Activated CD4-positive, CD25-positive, alpha-beta regulatory T cell (primary cell): ENCODE measurements around the gene VSNL1.
"Not testable (repeated sequence)": the region's sequence is repeated elsewhere in the genome, so short reads cannot be mapped to it uniquely, and the experiment has no call there.

ENCODE experiments used
- DNase-seq, 4 experiments: peaks; one replicate each; lab custom pipeline; 2025; lab: John Stamatoyannopoulos, UW

Gene VSNL1

DNA sequence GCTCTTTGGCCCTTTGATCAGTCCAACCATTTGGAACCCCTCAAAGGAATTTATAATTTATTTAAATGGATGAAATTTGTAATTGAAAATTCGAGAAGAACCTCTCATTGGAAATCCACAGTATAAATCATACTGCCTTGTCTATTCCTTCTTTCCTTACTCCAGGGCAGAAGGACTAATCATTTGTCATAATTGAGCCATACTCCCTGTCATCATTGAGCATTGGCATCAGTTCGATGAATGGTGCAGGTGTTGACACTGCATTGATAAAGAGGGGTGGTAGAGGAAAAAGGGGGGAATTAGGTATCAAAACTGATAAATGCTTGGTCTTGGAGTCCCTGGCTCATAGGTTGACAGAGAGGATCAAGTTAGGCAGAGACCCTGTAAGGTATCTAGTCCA, 2.0 kb downstream of the VSNL1 start:
- DNase-seq: no peak

DNA sequence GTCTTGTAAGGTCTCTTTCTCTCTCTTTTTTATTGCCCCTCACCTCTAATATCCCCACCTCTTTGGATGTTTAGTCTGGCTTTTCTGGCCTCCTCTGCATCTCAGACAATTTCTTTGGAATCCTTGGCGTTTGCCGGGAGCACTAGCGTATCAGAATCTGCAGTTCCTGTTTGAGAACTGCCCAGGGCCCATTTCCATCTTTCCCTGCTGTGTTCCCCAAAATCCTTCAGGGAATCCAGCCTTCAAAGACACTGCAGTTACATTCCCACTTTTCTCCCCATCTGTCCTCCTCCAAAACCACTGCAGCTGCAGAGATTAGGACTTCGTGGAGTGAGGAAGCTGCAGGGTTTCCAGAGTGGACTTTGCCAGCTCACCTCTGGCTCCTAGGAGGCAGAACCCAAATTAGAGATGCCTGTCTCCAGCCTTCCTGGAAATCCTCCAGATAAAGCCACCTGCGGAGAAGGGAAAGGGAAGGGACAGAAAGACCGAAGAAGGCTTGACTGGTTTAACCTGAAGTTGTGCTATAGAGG, 2.7 kb downstream of the VSNL1 start:
- DNase-seq: no peak

DNA sequence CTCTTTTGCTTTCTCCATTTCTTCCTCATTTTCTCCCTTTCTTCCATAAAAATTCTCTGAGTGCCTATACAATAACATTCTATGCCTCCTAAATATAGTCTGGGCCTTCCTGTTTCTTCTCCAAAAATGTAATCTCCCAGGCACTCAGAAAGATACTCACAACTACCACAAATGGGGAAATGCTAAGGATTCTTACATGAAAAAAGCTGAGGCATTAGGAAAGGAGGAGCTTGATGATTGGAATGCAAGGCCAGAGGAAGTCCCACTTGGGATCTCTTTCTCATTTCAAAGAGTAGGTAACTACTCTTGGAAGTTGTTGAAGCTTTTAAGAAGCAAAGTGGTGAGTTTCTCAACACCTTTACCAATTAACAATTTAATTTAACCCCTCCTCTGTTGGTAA, 3.4 kb downstream of the VSNL1 start:
- DNase-seq: no peak

DNA sequence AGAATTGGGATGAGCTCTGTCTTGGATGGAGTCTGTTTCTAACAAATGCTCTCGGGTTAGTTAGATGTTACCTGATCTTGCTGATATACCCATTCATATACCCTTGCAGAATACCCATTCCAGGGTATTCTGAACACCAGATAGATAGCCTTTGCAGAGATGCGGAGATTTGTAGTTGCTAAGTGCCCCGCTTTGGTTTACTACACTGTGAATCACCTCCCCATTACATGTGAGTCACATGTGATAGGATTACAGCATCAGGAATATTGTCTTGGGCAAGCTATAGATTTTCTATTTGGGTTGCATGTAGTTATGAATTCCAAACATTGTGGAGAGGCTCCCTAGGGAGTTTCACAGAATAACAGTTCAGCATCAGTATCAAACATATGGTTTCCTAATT, 3.8 kb downstream of the VSNL1 start:
- DNase-seq: no peak

DNA sequence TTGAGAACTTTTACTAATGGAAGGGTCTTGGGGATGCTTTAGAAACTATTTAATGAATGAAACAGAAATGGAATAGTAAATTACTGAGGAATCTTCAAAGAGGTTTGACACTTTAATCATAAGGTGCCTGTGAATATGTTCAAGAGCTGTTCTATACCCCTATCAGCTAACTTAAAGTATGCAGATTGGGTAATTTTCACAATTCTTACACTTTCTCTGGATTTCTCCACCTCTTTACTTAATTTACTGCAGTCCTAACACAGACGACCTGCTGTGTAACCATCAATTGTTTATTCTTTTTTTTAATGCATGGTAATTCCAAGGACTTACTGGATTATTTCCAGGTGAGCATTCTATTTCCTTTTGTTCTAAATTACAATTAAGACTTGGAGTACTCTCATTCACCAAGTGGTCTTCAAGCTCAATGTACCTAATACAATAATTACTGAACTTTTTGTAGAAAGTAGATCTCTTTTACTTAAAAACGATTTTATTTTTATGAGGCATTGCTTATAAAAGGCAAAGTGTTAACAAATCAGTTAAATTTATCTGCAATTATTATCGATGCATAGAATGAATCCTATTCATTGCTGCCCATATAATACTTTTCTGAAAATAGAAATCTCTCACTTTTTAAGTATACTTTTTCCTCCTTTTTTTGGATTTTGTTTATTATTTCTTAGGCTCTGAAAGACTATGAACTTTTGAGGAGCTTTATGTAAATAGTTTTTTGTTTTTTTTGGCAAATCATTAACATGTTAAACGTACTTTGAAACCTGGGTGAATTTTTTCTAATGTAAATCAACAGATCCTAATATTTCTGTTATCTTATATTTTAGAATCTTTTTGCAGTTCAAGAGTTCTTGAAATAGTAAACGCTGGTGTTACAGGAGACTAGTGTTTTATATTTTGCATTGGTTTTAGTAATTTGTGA, 5.5 kb downstream of the VSNL1 start:
- no peak for DNase-seq

DNA sequence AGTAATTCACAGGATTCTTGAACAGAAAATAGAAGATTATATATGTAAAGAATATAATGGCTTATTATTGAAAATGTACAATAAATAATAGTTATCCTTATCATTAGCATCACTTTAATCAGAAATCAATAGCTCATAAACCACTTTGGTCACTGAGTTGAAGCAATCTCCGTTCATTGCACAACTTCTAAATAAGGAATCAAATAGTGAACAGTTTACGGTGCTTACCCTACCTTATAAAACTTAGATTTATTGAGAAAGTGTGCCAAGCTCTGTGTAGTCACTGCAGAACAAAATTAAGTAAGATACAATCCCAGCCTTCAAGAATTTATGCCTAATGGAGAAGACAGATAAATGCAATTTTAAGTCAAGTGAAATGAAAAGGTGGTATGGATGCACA, 6.7 kb downstream of the VSNL1 start:
- no peak for DNase-seq

DNA sequence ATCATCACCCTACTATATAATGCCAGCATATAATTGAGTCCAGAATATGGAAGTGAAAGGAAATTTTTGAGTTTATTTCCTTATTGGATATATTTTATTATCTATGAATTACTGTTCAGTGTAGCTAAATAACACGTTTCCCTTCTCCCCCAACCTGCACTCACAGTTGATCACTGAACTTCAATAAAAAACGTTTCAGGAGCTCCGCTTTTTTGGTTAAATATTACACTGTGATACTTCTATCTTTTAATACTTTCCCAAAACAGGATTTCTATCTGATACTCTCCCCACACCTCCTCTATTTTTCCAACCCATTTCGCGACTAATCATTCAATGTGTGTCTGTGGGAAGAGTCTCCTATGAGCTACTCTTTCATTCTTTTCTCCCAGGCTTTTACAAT, 7.2 kb downstream of the VSNL1 start:
- DNase-seq: no peak

DNA sequence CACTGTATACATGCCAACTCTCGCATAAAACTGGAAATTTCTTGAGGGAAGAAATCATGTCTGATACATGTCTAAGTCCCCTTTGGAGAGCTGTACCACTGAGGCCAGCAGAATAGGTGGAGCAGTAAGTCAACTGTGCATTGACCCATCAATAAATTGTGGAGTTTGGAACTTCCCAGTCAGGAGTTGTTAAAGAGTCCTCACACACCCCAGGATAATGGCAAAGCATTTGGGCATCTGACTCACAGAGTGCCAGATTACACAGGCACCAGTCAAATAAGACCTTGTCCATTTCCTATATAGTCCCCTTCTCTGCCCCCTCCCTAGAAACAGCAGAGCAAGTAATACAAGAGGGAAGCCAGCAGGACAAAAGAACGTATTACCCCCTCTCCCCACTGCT, 10.4 kb downstream of the VSNL1 start:
- DNase-seq: no peak

DNA sequence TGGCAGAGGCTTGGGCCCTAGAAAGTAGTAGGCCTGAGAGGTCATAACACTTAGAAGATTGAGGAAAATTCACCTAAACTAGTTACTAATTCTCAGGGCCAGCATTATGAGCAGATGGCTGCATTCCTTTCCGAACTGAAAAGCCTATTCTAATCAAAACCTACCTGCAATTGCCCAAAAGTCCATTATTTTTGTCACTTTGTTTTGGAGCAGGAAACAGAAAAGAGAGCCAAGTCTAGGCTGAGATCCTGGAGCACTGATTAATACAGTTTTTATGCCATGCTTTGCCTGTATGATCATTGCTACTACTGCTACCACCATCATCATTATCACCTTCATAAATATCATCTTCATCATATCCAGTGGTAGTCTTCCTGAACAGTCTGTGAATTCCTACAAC, 14.7 kb downstream of the VSNL1 start:
- DNase-seq: no peak

DNA sequence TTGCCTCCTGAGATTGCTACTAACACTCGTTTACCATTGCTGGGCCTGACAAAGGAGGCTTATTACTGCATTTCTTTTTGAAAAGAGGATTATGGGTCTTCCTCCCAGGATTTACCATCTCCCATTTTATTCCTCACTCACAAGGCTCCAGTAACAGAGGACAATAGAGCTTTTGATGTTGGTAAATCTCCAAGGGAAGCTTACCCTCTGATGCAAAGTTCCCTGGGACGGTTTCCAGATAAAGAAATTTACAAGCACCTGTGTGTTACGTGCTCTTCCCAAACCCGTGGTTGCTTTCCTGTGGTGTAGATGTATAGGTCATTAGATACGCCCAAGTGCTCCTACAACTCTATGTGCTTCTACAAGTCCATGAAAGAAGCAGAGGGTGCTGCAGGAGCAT, 17.1 kb downstream of the VSNL1 start:
- no peak for DNase-seq

DNA sequence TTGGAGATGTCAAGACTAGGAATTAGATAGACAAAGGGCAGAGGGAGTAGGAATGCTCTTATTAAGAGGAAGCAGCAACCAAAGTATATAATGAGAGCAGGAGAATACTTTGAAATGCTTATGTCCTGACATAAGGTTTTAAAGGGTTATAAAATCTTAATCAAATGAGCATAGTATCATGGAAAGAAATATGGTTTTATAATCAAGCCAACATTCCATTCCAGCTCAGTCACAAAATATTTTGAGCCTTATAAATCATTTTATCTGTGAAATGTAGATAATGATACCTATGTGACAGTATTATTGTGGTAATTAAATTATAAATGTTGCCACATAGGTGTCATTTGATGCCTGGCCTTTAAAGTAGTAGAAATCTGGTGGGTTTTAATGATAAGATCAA, 17.6 kb downstream of the VSNL1 start:
- no peak for DNase-seq

DNA sequence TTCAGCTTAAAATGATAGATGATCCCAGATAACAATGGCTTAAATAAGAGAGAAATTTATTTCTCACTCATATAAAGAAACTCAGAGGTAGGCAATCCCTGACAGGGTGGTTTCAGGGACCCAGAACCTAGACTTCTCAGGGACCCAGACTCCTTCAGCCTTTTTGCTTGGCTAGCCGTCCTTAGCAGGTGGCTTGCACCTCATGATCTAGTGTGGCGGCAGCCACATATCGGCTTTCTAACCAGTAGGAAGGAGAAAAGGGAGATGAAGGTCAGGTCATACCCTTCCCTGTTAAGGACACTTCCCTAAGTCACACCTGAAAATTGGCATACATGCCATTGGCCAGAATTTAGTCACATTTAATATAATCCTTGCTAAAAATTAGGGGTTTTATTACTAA, 18.4 kb downstream of the VSNL1 start:
- DNase-seq: no peak

DNA sequence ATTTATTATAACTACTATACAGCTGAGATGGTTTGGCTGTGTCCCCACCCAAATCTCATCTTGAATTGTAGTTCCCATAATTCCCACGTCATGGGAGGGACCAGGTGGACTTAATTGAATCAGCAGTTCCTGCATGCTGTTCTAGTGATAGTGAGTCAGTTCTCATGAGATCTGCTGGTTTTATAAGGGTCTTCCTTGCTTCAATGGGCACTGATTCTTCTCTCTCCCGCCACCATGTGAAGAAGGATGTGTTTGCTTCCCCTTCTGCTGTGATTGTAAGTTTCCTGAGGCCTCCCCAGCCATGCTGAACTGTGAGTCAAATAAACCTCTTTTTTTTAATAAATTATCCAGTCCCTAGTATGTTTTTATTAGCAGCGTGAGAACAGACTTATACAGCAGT, 25.2 kb downstream of the VSNL1 start:
- not testable (repeated sequence) for DNase-seq

DNA sequence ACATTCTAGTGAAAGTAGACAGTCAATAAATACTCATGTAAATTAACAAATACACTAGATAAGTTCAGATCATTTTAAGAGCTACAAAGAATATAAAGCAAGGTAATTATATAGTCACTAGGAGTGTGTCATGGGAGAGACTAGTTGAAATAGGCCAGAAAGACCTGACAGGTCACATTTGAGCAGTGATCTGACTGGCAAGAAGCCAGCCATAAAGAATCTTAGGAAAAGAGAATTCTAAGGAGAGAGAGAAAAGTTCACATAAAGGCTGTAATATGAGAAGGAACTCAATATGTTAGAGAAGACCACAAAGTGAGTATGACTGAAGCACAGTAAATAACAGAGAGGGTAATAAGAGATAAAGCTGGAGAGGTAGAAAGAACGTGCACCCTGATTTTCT, 31.2 kb downstream of the VSNL1 start:
- no peak for DNase-seq

DNA sequence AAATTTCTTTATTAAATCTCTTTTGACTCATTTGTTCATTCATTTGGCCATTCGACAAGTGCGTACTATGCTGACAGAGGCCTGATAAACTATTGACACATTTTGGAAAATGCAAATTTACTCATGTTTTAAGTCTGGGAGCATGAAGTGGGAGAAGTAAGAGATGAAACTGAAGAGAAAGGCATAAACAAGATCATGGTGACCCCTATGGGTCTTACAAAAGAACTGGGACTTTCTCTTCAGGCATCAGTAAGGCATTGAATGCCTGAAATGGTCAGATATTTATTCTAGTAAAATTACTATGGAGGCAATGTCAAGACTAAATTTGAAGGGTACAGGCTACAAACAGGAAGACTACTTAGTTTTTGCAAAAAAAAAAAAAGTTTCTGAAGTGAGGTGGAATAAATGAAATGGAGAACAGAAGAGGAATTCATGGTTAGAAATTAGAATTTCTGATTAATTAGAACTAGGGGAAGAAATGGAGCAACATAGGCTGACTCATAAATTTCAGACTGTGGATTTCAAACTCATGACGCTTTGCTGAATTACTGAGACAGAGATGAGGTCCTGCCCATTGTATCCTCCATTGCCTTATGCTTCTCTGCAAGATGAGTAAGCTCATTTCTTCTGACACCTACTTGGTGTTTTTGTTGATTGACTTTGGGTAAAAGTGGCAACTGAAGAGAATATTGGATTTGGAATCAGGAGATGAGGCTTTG, 32.7 kb downstream of the VSNL1 start:
- no peak for DNase-seq

DNA sequence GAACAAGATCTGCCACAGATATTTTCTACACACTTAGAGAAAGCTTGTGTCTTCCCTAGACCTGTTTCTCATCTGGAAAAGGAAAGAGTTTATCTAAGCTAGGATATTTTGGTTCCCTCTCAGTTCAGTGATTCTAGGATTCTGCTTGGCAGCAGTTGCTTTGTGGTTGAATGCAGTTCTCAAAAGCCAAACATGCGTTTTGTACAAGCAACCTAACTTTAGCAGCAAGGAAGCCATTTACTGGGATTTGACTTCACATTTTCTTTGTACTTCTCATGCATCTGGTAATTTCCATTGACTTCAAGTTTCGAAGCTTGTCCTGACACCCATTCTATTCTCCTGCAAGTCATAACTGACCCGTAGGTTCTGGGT, 33.3 kb downstream of the VSNL1 start:
- no peak for DNase-seq

DNA sequence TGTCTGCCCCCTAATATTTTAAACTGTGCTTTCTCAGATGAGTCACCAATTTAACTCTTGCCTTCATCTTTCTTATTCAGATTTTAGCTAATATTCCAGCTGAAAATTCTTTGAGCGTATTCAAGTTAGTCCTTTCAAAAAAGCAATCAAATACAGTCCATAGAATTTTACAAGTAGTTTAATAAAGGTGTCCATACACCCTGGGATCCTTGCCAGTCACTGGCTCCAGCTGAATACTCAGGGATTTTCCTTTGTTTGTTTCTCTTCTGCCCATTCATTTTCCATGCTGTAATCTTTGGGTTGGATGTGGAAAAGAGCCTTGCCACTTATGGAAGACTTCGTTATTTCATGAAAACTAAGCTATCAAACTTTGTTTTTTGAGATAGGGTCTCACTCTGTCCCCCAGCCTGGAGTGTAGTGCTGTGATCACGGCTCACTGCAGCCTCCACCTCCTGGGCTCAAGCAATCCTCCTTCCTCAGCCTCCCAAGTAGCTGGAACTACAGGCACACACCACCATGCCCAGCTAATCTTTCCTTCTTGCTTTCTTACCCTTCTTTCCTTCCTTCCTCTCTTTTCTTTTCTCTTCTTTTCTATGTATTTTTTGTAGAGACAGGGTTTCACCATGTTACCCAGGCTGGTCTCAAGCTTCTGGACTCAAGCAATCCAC, 34.0 kb downstream of the VSNL1 start:
- DNase-seq: no peak

DNA sequence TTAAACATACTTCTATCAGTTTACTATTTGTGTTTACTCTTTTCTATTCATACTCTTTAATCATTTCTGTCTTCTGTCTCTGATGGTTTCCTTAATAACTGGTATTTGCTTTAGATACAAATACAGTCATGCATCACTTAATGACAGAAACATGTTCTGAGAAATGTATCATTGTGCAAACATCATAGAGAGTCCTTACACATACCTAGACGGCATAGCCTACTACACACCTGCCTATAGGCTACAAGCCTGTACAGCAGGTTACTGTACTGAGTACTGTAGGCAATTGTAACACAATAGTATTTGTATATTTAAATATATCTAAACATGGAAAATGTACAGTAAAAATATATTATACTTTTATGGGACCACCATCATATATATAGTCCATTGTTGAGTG, 36.3 kb downstream of the VSNL1 start:
- no peak for DNase-seq

DNA sequence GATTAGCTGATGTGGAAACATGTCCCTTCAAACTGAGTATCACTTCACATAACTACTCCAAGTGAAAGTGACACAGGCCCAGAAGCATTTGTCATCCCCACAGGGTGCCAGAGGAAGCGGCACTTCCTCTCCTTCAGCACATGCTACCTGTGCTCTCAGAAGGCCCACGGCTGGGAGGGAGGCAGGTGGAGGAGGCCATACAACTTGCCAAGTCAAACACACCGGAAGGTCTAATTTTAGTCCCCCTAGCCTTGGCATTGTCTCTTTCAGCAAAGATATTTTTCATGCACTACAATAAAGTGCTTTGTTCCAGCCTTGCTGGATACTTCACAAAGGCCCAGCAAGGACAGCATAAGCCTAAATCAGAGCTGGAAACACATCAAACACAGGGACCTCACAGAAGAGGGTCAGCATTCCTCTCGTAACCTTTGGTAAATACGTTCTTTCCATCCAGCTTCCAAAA, 38.0 kb downstream of the VSNL1 start:
- no peak for DNase-seq

DNA sequence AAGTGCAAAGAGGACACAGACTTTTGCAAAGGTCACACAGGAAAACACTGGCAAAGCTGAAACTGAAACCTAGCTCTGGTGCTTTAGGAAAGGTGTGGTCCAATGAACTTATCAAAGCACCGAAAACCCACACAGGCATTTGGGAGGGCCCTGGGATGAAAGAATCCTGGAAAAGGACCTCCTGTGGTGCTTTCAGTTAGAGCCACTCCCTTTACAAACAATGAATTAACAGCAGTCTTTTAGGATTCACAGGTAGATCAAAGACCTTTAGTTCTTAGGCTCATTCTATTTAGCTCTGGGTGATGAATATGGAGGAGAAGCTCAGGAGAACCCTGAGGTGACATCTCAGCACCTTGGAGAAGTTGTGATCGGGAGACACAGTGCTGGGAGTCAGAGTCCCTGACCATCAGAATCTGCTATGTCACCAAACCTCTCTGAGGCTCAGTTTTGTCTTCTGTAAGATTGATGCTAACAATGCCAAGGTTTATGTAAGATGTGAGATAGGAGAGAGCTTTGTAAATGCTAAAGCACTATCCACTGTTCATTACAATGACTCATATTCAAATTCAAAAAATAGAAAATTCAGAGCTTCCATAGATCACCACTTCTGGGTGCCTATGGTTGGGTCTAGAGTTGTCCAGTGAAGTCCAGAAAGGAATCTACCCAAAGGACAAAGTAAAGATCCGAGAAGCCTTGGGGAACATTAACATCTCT, 39.3 kb downstream of the VSNL1 start:
- DNase-seq: no peak

DNA sequence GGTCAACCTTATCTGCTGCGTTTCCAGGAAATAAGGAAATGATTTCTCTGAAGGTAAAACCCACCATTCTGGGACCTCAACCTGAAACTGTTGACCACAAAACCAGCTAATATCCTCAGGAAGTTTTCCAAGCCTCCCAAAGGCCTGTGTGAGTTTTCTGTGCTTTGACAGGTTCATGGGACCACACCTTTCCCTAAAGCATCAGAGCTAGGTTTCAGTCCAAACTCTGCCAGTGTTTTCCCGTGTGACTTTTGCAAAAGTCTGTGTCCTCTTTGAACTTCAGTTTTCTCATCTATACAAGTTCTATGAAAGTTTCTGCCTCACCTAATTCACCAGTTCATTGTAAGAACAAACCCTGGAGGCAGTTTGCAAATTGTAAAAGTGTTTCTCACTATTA, 39.8 kb downstream of the VSNL1 start:
- no peak for DNase-seq

DNA sequence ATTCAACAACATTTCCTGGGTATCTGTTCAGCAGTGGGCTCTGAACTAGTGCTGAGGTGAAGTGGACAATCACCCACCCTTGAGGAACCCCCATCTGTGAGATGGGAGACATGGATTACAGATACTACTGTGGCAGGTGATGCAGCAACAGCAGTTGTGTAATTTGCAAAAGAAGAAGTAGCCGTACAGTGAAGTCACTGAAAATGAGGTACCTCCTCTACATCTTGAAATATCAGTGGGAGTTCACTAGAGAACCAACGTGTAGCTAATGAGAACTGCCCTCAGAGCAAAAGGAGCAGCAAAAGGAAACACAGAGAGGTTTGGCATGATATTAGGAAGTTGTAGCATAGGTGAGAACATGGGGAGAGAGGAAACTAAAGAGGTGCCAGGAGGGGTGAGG, 41.3 kb downstream of the VSNL1 start:
- no peak for DNase-seq
